Cardiac muscle cell (in vitro differentiated cells and primary cell): ENCODE results near the gene ATP11B. TPM values are rescaled to one million over a fixed set of nuclear protein-coding genes. Genes with fewer than 3 reads are reported as not detected.
A peak's percentile ranks its signal among the peaks of the same experiment; 100 is the strongest.

Source experiments
- DNase-seq, 2 donors: peaks; one replicate each; pipeline versions ENCODE4 v3.0.0 to v3.0.0-alpha.2; 2010 to 2017; ENCODE audit warnings: low read depth in 1 of 2, low spot score in 1 of 2
- H3K27ac ChIP-seq: fragments of 200-600 bp; sonication (generic); 2 replicates; pipeline ENCODE4 v1.5.1; 2016
- H3K27me3 ChIP-seq: fragments of 200-600 bp; sonication (generic); 2 replicates; pipeline ENCODE4 v1.6.0; 2016; ENCODE audit warnings: control low read depth
- H3K36me3 ChIP-seq: fragments of 200-600 bp; sonication (generic); 2 replicates; pipeline ENCODE4 v1.5.1; 2016; ENCODE audit warnings: control low read depth
- H3K4me1 ChIP-seq: fragments of 200-600 bp; sonication (generic); 2 replicates; pipeline ENCODE4 v1.8.1; 2017; ENCODE audit warnings: low read depth, mild to moderate bottlenecking, mixed run types
- H3K4me3 ChIP-seq: fragments of 200-600 bp; sonication (generic); 2 replicates; pipeline ENCODE4 v1.5.1; 2016; ENCODE audit warnings: mild to moderate bottlenecking
- H3K9me3 ChIP-seq: fragments of 200-600 bp; sonication (generic); 2 replicates; pipeline ENCODE4 v1.5.1; 2017; ENCODE audit warnings: low read depth, mild to moderate bottlenecking, control low read depth
- CTCF ChIP-seq: IDR thresholded peaks from 2 replicates; pipeline ENCODE4 v1.5.1; 2012; ENCODE audit warnings: low read depth, mild to moderate bottlenecking, low read length
- polyA plus RNA-seq: library from polyadenylated mRNA; unstranded; fragments of >200 nt; fragmentation: Nextera tagmentation; extraction: Ambion mirVana; gene quantifications from 2 replicates; pipeline ENCODE4 v1.2.1, GENCODE V29; 2016
- total RNA-seq: library from RNA; depleted of rRNA; stranded (reverse); fragments of >200 nt; gene quantifications from 2 replicates; pipeline ENCODE4 v1.2.3, GENCODE V29; 2016

Gene ATP11B
- total and polyA plus RNA-seq, 2 experiments from 2014 or later, result 11.9 to 79.0 TPM

- Histone ChIP-seq H3K4me3 (no peak overlapping the region), H3K9me3 (no peaks in the 10 kb centered on the region), H3K36me3 (no peaks in the 10 kb centered on the region), H3K27me3 (peaks cover 20% of the 10 kb centered on the region), H3K27ac (no peak overlapping the region), H3K4me1 (no peaks in the 10 kb centered on the region)
- DNase-seq, result peak in 1 of 2 donors; percentile 64
- TF ChIP-seq CTCF, result no peak
These were observed 5.8 kb upstream of the ATP11B start for GRCh38 chr3:182787302-182788036.

- H3K9me3 ChIP-seq, result no peaks in the 10 kb centered on the region
- no peak overlapping the region for H3K27ac ChIP-seq
- DNase-seq, result peak in 1 of 2 donors; percentile 43
- peaks cover 20% of the 10 kb centered on the region for H3K27me3 ChIP-seq
- H3K4me3 ChIP-seq, result no peak overlapping the region
- TF ChIP-seq CTCF, result no peak
- no peaks in the 10 kb centered on the region for H3K36me3 ChIP-seq
- no peaks in the 10 kb centered on the region for H3K4me1 ChIP-seq
These were observed 3.9 kb upstream of the ATP11B start for GRCh38 chr3:182789371-182789770.

GRCh38 chr3:182790612-182791011 lies 2.7 kb upstream of the ATP11B start:
- no peak for DNase-seq
- Histone ChIP-seq H3K4me3 (no peak overlapping the region), H3K4me1 (peaks cover 5% of the 10 kb centered on the region), H3K9me3 (no peaks in the 10 kb centered on the region), H3K27me3 (peaks cover 20% of the 10 kb centered on the region), H3K36me3 (no peaks in the 10 kb centered on the region), H3K27ac (no peak overlapping the region)
- TF ChIP-seq CTCF, result no peak

GRCh38 chr3:182793663-182794454 lies 555 bp downstream of the ATP11B start:
- Histone ChIP-seq H3K36me3 (no peaks in the 10 kb centered on the region), H3K4me3 (peak overlapping the region; percentile 99), H3K9me3 (no peaks in the 10 kb centered on the region), H3K27ac (peak overlapping the region; percentile 98), H3K4me1 (peaks cover 12% of the 10 kb centered on the region), H3K27me3 (peaks cover 20% of the 10 kb centered on the region)
- no peak for TF ChIP-seq CTCF
- DNase-seq, result peak; percentile 56 to 64

GRCh38 chr3:182794455-182795388 lies 1.4 kb downstream of the ATP11B start:
- Histone ChIP-seq H3K9me3 (no peaks in the 10 kb centered on the region), H3K27ac (peak overlapping the region; percentile 98), H3K36me3 (no peaks in the 10 kb centered on the region), H3K4me1 (peaks cover 12% of the 10 kb centered on the region), H3K27me3 (peaks cover 14% of the 10 kb centered on the region), H3K4me3 (peak overlapping the region; percentile 99)
- TF ChIP-seq CTCF, result no peak
- DNase-seq, result peak in 1 of 2 donors; percentile 15
